HCT116 (cell line): Measurements from ENCODE around the gene SCGB3A1. TPM values are rescaled to one million over a fixed set of nuclear protein-coding genes. Genes with fewer than 3 reads are reported as not detected.

Experiments
- ATAC-seq: fragments of 200-7000 bp; cut with Tn5 transposase; 2 replicates; pipeline ENCODE4 v1.9.1; 2020; ENCODE audit warnings: mild to moderate bottlenecking, moderate library complexity
- BruUV-seq: library from RNA; stranded (reverse); fragments of 400-500 nt; replicated peaks from 2 replicates; lab custom pipeline; 2021; lab: Mats Ljungman, UMichigan
- CTCF ChIA-PET: fragments of 300-600 bp; sonication (Branson Sonifier 250); formaldehyde crosslinking; loops from one replicate; lab custom pipeline; 2021; ENCODE audit warnings: antibody characterized with exemption; lab: Charles Lee
- POLR2A ChIA-PET: fragments of 300-600, 350-600 bp; sonication (Branson Sonifier 250); formaldehyde crosslinking; loops from one replicate; lab custom pipeline; 2021; ENCODE audit warnings: antibody characterized with exemption; lab: Charles Lee
- RAD21 ChIA-PET, 2 experiments: fragments of 300-600 bp; sonication (Branson Sonifier 250); formaldehyde crosslinking; loops; one replicate each; lab custom pipeline; 2023; ENCODE audit warnings: low total read pairs in 2 of 2; ENCODE audit not compliant: uncharacterized antibody in 2 of 2, unreplicated experiment in 2 of 2, low non-redundant PET in 1 of 2; lab: Charles Lee
- DNase-seq: peaks from one replicate; pipeline ENCODE4 v3.0.0-alpha.2; 2010; ENCODE audit warnings: low read depth, low spot score
- H2AFZ ChIP-seq: fragments of 200-600 bp; shearing (Covaris generic), sonication (generic); 2 replicates; pipeline ENCODE4 v1.6.1; 2017; ENCODE audit warnings: low read depth, mixed run types, mixed read lengths, antibody characterized with exemption, low read length; ENCODE audit not compliant: poor library complexity, severe bottlenecking
- H3K27ac ChIP-seq: 2 replicates; pipeline ENCODE4 v1.5.1; 2012; ENCODE audit warnings: low read depth, low read length
- H3K27me3 ChIP-seq: fragments of 200-600 bp; sonication (generic); 2 replicates; pipeline ENCODE4 v1.6.1; 2016; ENCODE audit warnings: mixed run types, low read length, mixed read lengths; ENCODE audit not compliant: insufficient read depth
- H3K36me3 ChIP-seq, 2 experiments: fragments of 200-500 bp in 1 of 2; fragments of 200-600 bp in 1 of 2; sonication (Bioruptor generic) in 1 of 2; sonication (generic) in 1 of 2; 2 replicates each; pipeline versions ENCODE4 v1.5.1 to v1.6.1; 2014 to 2016; ENCODE audit warnings: low read length in 2 of 2, inconsistent platforms in 1 of 2, mixed read lengths in 1 of 2, mixed run types in 1 of 2; ENCODE audit not compliant: insufficient read depth in 2 of 2, control insufficient read depth in 1 of 2
- H3K4me1 ChIP-seq, 2 experiments: fragments of 200-600 bp in 1 of 2; sonication (generic) in 1 of 2; 2 replicates each; pipeline versions ENCODE4 v1.5.1 to v1.6.1; 2012 to 2017; ENCODE audit warnings: low read length in 2 of 2, inconsistent platforms in 1 of 2, mild to moderate bottlenecking in 1 of 2, mixed read lengths in 1 of 2, mixed run types in 1 of 2, moderate library complexity in 1 of 2; ENCODE audit not compliant: insufficient read depth in 2 of 2, control insufficient read depth in 1 of 2
- H3K4me2 ChIP-seq: fragments of 200-600 bp; sonication (generic); 2 replicates; pipeline ENCODE4 v1.6.1; 2017; ENCODE audit warnings: mixed run types, low read length, mixed read lengths
- H3K4me3 ChIP-seq, 2 experiments: fragments of 200-600 bp in 1 of 2; sonication (generic) in 1 of 2; replicated peaks in 1 of 2; 2 replicates each; pipeline ENCODE4 v1.5.1; 2011 to 2016; ENCODE audit warnings: low read length in 2 of 2, control low read depth in 1 of 2, low read depth in 1 of 2, mild to moderate bottlenecking in 1 of 2, mixed read lengths in 1 of 2, mixed run types in 1 of 2
- H3K79me2 ChIP-seq: fragments of 200-600 bp; sonication (generic); 2 replicates; pipeline ENCODE4 v1.6.1; 2017; ENCODE audit warnings: mild to moderate bottlenecking, mixed run types, low read length, moderate library complexity, mixed read lengths; ENCODE audit not compliant: insufficient read depth
- H3K9ac ChIP-seq: fragments of 200-600 bp; sonication (generic); 2 replicates; pipeline ENCODE4 v1.6.1; 2016; ENCODE audit warnings: low read length, mixed read lengths
- H3K9me2 ChIP-seq: fragments of 200-600 bp; sonication (generic), shearing (Covaris generic); 2 replicates; pipeline ENCODE4 v1.6.1; 2017; ENCODE audit warnings: mixed run types, mild to moderate bottlenecking, moderate library complexity; ENCODE audit not compliant: insufficient read depth
- H3K9me3 ChIP-seq, 2 experiments: fragments of 200-500 bp in 1 of 2; fragments of 200-600 bp in 1 of 2; sonication (Bioruptor generic) in 1 of 2; sonication (generic) in 1 of 2; 2 replicates each; pipeline ENCODE4 v1.6.1; 2014 to 2017; ENCODE audit warnings: low read length in 2 of 2, mixed read lengths in 2 of 2, inconsistent platforms in 1 of 2, low read depth in 1 of 2, mild to moderate bottlenecking in 1 of 2, mixed run types in 1 of 2, moderate library complexity in 1 of 2; ENCODE audit not compliant: control insufficient read depth in 1 of 2, insufficient read depth in 1 of 2
- H4K20me1 ChIP-seq: fragments of 200-600 bp; sonication (generic), shearing (Covaris generic); 2 replicates; pipeline ENCODE4 v1.6.1; 2017; ENCODE audit warnings: mixed run types, mild to moderate bottlenecking, moderate library complexity; ENCODE audit not compliant: insufficient read depth
- CBX3 ChIP-seq: IDR thresholded peaks from 2 replicates; pipeline ENCODE4 v1.6.1; 2012; ENCODE audit warnings: low read depth
- CEBPB ChIP-seq: IDR thresholded peaks from 2 replicates; pipeline ENCODE4 v1.6.1; 2012; ENCODE audit warnings: low read depth
- CTCF ChIP-seq, 3 experiments: fragments of 200-600 bp in 1 of 3; sonication (generic) in 1 of 3; IDR thresholded peaks in 2 of 3; conservative IDR thresholded peaks in 1 of 3; 2 replicates each; pipeline ENCODE4 v1.5.1; 2012 to 2017; ENCODE audit warnings: low read depth in 2 of 3, low read length in 2 of 3, antibody characterized with exemption in 1 of 3, borderline replicate concordance in 1 of 3, control low read depth in 1 of 3, mild to moderate bottlenecking in 1 of 3, mixed read lengths in 1 of 3, mixed run types in 1 of 3, moderate library complexity in 1 of 3; ENCODE audit not compliant: insufficient read depth in 1 of 3
- EGR1 ChIP-seq: IDR thresholded peaks from 2 replicates; pipeline ENCODE4 v1.6.1; 2012; ENCODE audit warnings: low read depth
- EZH2 ChIP-seq: fragments of 200-600 bp; sonication (generic); IDR thresholded peaks from 2 replicates; pipeline ENCODE4 v1.6.1; 2017; ENCODE audit warnings: antibody characterized with exemption, mixed run types
- FOSL1 ChIP-seq: IDR thresholded peaks from 2 replicates; pipeline ENCODE4 v1.6.1; 2012; ENCODE audit warnings: low read depth
- JUND ChIP-seq: IDR thresholded peaks from 2 replicates; pipeline ENCODE4 v1.6.1; 2012
- MAX ChIP-seq: IDR thresholded peaks from 2 replicates; pipeline ENCODE4 v1.6.1; 2012
- POLR2A ChIP-seq: IDR thresholded peaks from 2 replicates; pipeline ENCODE4 v1.7.0; 2011; ENCODE audit warnings: borderline replicate concordance; ENCODE audit not compliant: insufficient read depth, insufficient read length; ENCODE audit errors: extremely low read depth
- REST ChIP-seq: IDR thresholded peaks from 2 replicates; pipeline ENCODE4 v1.6.1; 2012; ENCODE audit warnings: low read depth
- SIN3A ChIP-seq: IDR thresholded peaks from 2 replicates; pipeline ENCODE4 v1.6.1; 2012; ENCODE audit warnings: low read depth
- SP1 ChIP-seq: IDR thresholded peaks from 2 replicates; pipeline ENCODE4 v1.6.1; 2012; ENCODE audit warnings: low read depth
- SRF ChIP-seq: IDR thresholded peaks from 2 replicates; pipeline ENCODE4 v1.6.1; 2012; ENCODE audit warnings: low read depth
- YY1 ChIP-seq: IDR thresholded peaks from 2 replicates; pipeline ENCODE4 v1.6.1; 2011; ENCODE audit warnings: low read length, low read depth, moderate library complexity, mild to moderate bottlenecking; ENCODE audit not compliant: insufficient replicate concordance; ENCODE audit errors: extremely low read depth
- ZBTB33 ChIP-seq: IDR thresholded peaks from 2 replicates; pipeline ENCODE4 v1.6.1; 2011; ENCODE audit warnings: mild to moderate bottlenecking, low read length, moderate library complexity; ENCODE audit not compliant: insufficient replicate concordance; ENCODE audit errors: extremely low read depth
- ZFX ChIP-seq: fragments of 450-650 bp; IDR thresholded peaks from 2 replicates; pipeline ENCODE4 v1.6.1; 2017
- ZNF274 ChIP-seq: fragments of 200-500 bp; sonication (Bioruptor generic); IDR thresholded peaks from 2 replicates; pipeline ENCODE4 v1.6.1; 2014; ENCODE audit warnings: mild to moderate bottlenecking, low read depth, low read length, inconsistent platforms
- intact Hi-C: fragments of 100-400 bp; cut with micrococcal nuclease; formaldehyde crosslinking; loops from 2 replicates; pipeline ENCODE4 v1.10.0; 2022
- total RNA-seq: library from RNA; stranded (reverse); gene quantifications from one replicate; pipeline ENCODE4 v1.2.1, GENCODE V29; 2021; ENCODE audit not compliant: unreplicated experiment

SCGB3A1 gene
- total RNA-seq, 1 experiment from 2014 or later: not detected

- Histone ChIP-seq H3K27me3 (no peaks in the 10 kb centered on the region), H3K9ac (no peak overlapping the region), H3K4me3 (no peak overlapping the region), H3K4me2 (no peak overlapping the region), H3K36me3 (no peaks in the 10 kb centered on the region), H3K9me2 (no peaks in the 10 kb centered on the region), H3K27ac (no peak overlapping the region), H3K9me3 (no peaks in the 10 kb centered on the region), H3K79me2 (no peaks in the 10 kb centered on the region), H3K4me1 (no peaks in the 10 kb centered on the region), H2AFZ (no peak overlapping the region), H4K20me1 (no peaks in the 10 kb centered on the region)
- CTCF ChIA-PET: no interaction called here
- TF ChIP-seq ZBTB33 (no peak), CEBPB (no peak), MAX (no peak), ZFX (no peak), CTCF (IDR thresholded peaks at IDR 0.05 in 2 of 3, conservative IDR thresholded peaks at IDR 0.05 in 1 of 3; ENCODE audit: borderline replicate concordance in 1 of 3, insufficient read depth in 1 of 3, low read depth in 2 of 3, low read length in 2 of 3) (no peak), SRF (no peak), POLR2A (no peak), EGR1 (no peak), REST (no peak), ZNF274 (no peak), FOSL1 (no peak), YY1 (no peak), CBX3 (no peak), SIN3A (no peak), EZH2 (no peak), JUND (no peak), SP1 (no peak)
- POLR2A ChIA-PET: interaction anchor here (0.7 kb wide), 1 partner anchor 24 kb away, joined by 6 read pairs; no protein-coding TSS in a partner anchor
- intact Hi-C loops: no loop called here
- no TSS peak for BruUV-seq
- ATAC-seq (no peak), DNase-seq (no peak)
- RAD21 ChIA-PET: no interaction called here
These were observed 21.4 kb upstream of the SCGB3A1 start for GRCh38 chr5:180612683-180613082.
